HG02571 (cell line): ENCODE results near the gene BRD1.

ENCODE experiments used
- ATAC-seq: cut with Tn5 transposase; IDR thresholded peaks from one replicate; pipeline ENCODE4 v1.9.1; 2021; ENCODE audit warnings: mild to moderate bottlenecking, moderate library complexity; ENCODE audit not compliant: unreplicated experiment

The BRD1 gene

DNA sequence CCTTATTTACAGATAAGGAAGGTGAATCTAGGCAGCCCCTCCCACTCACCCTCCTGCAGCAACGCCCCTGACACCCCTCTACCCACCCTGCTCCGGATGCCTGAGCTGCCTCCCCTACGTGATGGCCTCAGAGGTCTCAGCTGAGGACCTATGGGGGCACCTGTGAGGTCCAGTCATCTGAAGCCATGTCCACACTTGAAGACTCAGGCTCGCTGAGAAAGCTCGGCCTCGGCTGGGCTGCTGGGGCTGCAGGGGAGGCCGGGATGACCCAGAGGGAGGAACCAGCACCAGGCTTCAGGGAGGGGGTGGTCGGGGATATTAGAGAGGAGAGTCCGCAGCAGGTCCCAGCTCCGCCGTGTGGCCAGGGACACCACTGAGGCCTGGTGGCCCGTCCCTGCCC lies 92.8 kb downstream of the BRD1 start:
- ATAC-seq = no peak

DNA sequence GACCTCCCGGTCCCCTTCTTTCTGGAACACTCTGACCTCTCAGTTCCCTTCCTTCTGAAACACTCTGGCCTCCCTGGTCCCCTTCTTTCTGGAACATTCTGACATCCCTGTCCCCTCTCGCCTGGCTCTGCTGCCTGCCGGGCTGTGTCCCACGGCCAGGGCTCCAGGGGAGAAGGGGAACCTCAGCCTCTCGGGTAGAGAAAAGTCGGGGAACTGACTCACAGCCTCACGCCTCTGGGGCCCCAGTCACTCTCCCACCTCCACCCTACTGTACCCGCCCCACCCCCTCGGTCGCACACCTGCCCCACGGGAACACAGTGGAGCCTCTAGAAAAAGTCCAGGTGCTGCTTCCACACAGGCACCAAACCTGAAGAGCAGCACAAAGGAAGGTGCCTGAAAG lies 93.3 kb downstream of the BRD1 start:
- ATAC-seq = no peak

DNA sequence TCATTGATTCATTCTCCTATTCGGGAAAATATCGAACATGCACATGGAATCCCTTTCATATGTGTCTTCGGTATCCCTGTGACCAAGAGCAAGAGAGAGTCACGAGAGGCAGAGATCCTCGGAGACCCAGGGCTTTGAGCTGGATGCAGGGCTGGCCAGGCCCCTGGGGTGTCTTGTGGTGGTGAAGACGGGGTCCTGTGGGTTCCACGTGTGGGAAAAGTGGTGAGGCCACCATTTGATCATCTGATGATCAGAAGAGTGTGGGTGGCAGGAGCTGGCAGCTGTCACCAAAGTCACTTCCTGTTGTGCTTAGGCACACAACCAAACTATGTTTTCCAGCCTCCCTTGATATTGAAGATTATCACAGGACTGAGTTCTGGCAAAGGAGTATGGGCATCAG lies 94.0 kb downstream of the BRD1 start:
- ATAC-seq = no peak

DNA sequence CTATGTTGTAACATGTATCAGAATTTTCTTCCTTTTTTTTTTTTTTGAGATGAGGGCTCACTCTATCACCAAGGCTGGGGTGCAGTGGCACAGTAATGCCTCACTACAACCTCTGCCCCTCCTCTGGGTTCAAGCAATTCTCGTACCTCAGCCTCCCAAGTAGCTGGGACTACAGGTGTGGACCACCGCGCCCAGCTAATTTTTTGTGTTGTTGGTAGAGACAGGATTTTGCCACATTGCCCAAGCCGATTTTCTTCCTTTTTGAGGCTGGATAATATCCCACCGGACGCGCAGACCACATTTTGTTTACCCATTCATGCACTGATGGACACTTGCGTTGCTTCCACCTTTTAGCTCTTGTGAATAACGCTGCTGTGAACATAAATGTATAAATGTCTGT lies 97.0 kb downstream of the BRD1 start:
- ATAC-seq = no peak

- no peak for ATAC-seq
These were observed 99.0 kb downstream of the BRD1 start for GRCh38 chr22:49728570-49729271.

GRCh38 chr22:49727881-49728569 lies 99.6 kb downstream of the BRD1 start:
- ATAC-seq = no peak

- ATAC-seq = no peak
These were observed 100.3 kb downstream of the BRD1 start for GRCh38 chr22:49727191-49727880.

- no peak for ATAC-seq
These were observed 101.0 kb downstream of the BRD1 start for GRCh38 chr22:49726701-49727101.

DNA sequence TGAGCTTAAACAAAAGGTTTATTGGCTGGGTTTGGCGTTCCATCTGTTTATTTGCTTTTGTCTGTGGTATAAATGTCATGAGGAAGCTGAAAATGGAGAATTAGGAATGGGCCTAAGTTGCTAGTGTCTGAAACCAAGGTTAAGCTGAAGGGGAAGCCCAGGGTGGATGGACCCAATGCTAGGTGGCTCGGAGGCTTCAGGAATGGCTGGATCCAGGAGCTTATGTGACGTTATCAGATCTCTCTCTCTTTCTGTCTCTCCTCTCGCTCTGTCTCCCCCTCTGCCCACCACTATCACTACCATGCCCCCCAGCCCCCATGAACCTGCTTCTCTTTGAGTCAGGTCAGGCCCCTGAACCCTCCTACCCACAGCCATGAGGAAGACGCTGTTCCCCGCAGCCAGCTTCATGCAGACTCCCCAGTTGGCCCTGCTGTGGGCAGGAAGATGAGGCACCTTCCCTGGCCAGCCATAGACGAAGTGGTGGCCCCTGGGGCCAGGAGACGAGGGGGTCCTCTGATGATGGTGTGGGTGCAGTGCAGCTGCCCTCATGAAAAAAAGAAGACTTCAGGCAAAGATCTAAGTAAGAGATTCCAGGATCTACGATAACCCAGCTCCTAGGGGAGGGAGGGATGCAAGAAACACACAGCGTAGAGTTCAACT lies 101.5 kb downstream of the BRD1 start:
- no peak for ATAC-seq

DNA sequence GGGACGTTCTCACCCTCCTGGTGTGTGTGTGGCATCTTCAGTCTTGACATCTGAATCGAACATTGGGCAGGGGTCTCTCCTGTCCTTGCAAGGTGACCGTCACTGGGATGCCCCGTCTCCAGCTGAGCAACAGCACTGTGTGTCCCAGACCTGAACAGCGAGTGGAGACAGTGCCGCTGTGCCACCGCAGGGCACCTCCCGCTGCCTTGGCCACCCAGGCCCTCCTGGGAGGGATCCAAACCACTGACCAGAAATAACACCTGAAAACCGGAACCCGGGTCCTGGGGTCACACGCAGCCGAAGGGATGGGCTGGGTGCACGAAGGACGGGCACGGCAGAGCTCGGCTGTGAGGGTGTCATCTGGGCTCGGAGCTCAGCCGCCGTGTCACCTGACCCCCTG lies 102.2 kb downstream of the BRD1 start:
- no peak for ATAC-seq

- no peak for ATAC-seq
These were observed 102.7 kb downstream of the BRD1 start for GRCh38 chr22:49724893-49725489.

DNA sequence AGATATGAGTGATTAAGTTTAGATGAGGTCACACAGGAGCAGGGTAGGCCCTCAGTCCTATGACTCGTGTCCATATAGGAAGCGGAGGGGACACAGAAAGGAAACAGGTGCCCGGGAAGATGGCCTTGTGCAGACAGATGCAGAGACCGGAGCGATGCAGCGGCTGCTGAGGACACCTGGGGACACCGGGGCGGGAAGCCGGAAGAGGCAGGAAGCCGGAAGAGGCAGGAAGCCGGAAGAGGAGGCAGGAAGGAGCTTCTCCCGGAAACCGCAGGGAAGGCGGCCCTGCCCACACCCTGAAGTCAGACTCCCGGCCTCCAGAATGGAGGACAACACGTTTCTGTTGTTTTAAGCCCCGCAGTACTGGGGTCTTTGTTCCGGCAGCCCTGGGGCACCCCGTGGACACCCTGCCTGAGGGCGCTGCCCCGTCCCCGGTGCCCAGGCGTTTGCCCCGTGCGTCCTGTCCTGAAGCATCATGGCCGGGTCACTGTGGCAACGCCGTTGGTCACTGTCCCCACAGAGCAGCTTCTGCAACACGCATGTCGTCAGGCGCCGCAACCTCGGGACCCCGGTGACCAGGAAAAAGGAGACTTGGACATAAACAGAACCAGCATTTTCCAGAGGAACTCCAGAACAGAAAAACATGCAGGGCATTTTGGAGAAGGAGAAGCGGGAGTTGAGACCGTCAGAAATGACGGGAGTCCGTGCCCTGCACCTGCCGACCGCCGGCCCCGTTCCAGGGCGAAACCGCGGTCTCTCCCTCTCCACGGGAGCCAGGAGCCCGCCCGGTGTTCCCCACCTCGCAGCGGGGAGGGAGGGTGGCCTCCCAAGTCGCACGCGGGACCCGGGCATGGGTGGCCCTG lies 103.4 kb downstream of the BRD1 start:
- no peak for ATAC-seq

DNA sequence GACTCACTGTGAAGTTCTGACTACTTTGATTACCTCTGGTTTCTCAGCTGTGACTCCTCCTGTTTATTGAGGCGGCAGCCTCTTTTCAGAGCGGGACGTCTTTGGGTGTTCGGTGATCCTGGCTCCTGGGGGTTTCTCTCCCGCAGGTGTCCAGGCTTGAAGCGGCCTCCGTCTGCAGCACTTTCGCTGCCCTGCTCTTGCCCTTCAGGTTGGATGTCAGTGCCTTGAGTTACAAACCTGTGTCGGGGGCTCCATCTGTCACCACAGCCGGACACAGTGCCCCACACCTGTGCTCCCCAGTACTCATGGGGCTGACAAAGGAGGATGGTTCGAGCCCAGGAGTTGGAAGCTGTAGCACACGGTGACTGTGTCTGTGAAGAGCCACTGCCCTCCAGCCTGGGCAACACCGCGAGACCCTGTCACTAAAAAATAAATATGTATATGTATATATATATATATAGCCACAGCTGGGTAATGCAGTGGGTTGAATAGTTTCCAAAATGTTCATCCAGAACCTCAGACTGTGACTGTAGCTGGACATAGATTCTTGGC lies 104.1 kb downstream of the BRD1 start:
- no peak for ATAC-seq
